ENCODE data around the gene TCERG1L. TPM values are rescaled to one million over a fixed set of nuclear protein-coding genes. Genes with fewer than 3 reads are reported as not detected.

TCERG1L gene
- total and polyA plus RNA-seq, 9 of the 15 experiments (the other 6 are each of a cell fraction or from before 2014, with no cell fraction given), result not detected

GRCh38 chr10:131107970-131108369, 203.6 kb downstream of the TCERG1L start (continued):
- TF ChIP-seq REST (IDR thresholded peaks at IDR 0.05; ENCODE audit: borderline replicate concordance) (no peak), REST (CRISPR knock-in tag; IDR thresholded peaks at IDR 0.05; ENCODE audit: low read depth) (no peak), MTF1 (CRISPR knock-in tag; IDR thresholded peaks at IDR 0.05; ENCODE audit: borderline replicate concordance) (no peak), ZNF518B (CRISPR knock-in tag; IDR thresholded peaks at IDR 0.05) (no peak), NCOA4 (IDR thresholded peaks at IDR 0.05; ENCODE audit: partially characterized antibody) (no peak), L3MBTL2 (IDR thresholded peaks at IDR 0.05) (no peak), TSC22D4 (tag; IDR thresholded peaks at IDR 0.05) (no peak), ZNF561 (CRISPR knock-in tag; conservative IDR thresholded peaks at IDR 0.05) (no peak)
